Upper lobe of left lung (tissue), 6 donors: ENCODE results near the gene CALML6. TPM values are rescaled to one million over a fixed set of nuclear protein-coding genes. Genes with fewer than 3 reads are reported as not detected.
A peak's percentile ranks its signal among the peaks of the same experiment; 100 is the strongest.

Experiments used
- ATAC-seq, 2 donors: fragments of 200-7000 bp; cut with Tn5 transposase; one replicate each; pipeline ENCODE4 v1.9.1; 2022; ENCODE audit warnings: mild to moderate bottlenecking in 2 of 2, moderate library complexity in 2 of 2; ENCODE audit not compliant: low FRiP score in 2 of 2
- DNase-seq, 2 donors: peaks; one replicate each; pipeline ENCODE4 v3.0.0-alpha.2; 2019 to 2020
- H3K27ac ChIP-seq, 4 donors: fragments of 200-600 bp; sonication (generic); one replicate each; pipeline ENCODE4 v1.5.1; 2016 to 2019
- H3K27me3 ChIP-seq, 4 donors: fragments of 200-600 bp; sonication (generic); one replicate each; pipeline ENCODE4 v1.5.1; 2017 to 2019
- H3K36me3 ChIP-seq, 4 donors: fragments of 200-600 bp; sonication (generic); one replicate each; pipeline ENCODE4 v1.5.1; 2016 to 2019
- H3K4me1 ChIP-seq, 4 donors: fragments of 200-600 bp; sonication (generic); one replicate each; pipeline ENCODE4 v1.5.1; 2018 to 2019
- H3K4me3 ChIP-seq, 4 donors: fragments of 200-600 bp; sonication (generic); one replicate each; pipeline ENCODE4 v1.5.1; 2017 to 2019; ENCODE audit warnings: mild to moderate bottlenecking in 2 of 4, moderate library complexity in 1 of 4
- H3K9me3 ChIP-seq, 4 donors: fragments of 200-600 bp; sonication (generic); one replicate each; pipeline ENCODE4 v1.5.1; 2018 to 2019
- EP300 ChIP-seq, 4 donors: sonication (generic); formaldehyde crosslinking; IDR thresholded peaks; one replicate each; pipeline ENCODE4 v1.5.1; 2017; ENCODE audit warnings: antibody characterized with exemption in 4 of 4, control low read depth in 2 of 4
- POLR2A ChIP-seq, 4 donors: fragments of 450-650 bp; IDR thresholded peaks; one replicate each; pipeline ENCODE4 v1.5.1; 2016 to 2017; ENCODE audit warnings: antibody characterized with exemption in 4 of 4, mild to moderate bottlenecking in 2 of 4
- POLR2AphosphoS5 ChIP-seq, 2 donors: sonication (generic); formaldehyde crosslinking; IDR thresholded peaks; one replicate each; pipeline ENCODE4 v1.5.1; 2017; ENCODE audit warnings: antibody characterized with exemption in 2 of 2
- WGBS, 2 donors: methylation state at CpG; one replicate each; pipeline ENCODE4 v1.1.5; 2017 to 2018; 5-methylcytosine and 5-hydroxymethylcytosine counted together
- total RNA-seq, 6 donors: library from RNA; depleted of rRNA in 4 of 6; stranded (reverse); fragments of >200 nt in 4 of 6; gene quantifications; one replicate each; pipeline versions ENCODE4 v1.1.0 to v1.2.1, GENCODE V29; 2016 to 2021
- TF ChIP-seq, protein P1 (sequence below), 6 experiments: fragments of 450-650 bp in 4 of 6; fragments of 200-600 bp in 2 of 6; sonication (generic) in 2 of 6; IDR thresholded peaks; one replicate each; pipeline ENCODE4 v1.5.1; 2016 to 2019; ENCODE audit warnings: antibody characterized with exemption in 6 of 6
- donor health status: DM: no; HTN: no; CAD: no; lungs with moderate emphysema.
- donor health status: DM: no; HTN: yes; CAD: no; lungs with severe emphysema.

CALML6 gene
- total RNA-seq, 6 donors from 2014 or later: 0.37 to 0.57 (median 0.39) TPM; not detected in 3

GRCh38 chr1:1938276-1938573, 23.2 kb downstream of the CALML6 start:
- TF ChIP-seq EP300 (IDR thresholded peaks at IDR 0.05): no peak
- TF ChIP-seq POLR2AphosphoS5 (IDR thresholded peaks at IDR 0.05): no peak
- TF ChIP-seq, protein P1, sequence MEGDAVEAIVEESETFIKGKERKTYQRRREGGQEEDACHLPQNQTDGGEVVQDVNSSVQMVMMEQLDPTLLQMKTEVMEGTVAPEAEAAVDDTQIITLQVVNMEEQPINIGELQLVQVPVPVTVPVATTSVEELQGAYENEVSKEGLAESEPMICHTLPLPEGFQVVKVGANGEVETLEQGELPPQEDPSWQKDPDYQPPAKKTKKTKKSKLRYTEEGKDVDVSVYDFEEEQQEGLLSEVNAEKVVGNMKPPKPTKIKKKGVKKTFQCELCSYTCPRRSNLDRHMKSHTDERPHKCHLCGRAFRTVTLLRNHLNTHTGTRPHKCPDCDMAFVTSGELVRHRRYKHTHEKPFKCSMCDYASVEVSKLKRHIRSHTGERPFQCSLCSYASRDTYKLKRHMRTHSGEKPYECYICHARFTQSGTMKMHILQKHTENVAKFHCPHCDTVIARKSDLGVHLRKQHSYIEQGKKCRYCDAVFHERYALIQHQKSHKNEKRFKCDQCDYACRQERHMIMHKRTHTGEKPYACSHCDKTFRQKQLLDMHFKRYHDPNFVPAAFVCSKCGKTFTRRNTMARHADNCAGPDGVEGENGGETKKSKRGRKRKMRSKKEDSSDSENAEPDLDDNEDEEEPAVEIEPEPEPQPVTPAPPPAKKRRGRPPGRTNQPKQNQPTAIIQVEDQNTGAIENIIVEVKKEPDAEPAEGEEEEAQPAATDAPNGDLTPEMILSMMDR (IDR thresholded peaks at IDR 0.05): no peak
- TF ChIP-seq POLR2A (IDR thresholded peaks at IDR 0.05): no peak
- Histone ChIP-seq H3K4me3 (no peak overlapping the region), H3K27me3 (peaks cover 0 to 3% (median 0%) of the 10 kb centered on the region in 4 donors), H3K36me3 (no peaks in the 10 kb centered on the region), H3K4me1 (no peaks in the 10 kb centered on the region), H3K27ac (no peak overlapping the region), H3K9me3 (no peaks in the 10 kb centered on the region)
- ATAC-seq: peak in 1 of 2 donors; percentile 6
- 78 to 79% methylated on average over 6 of the region's 6 CpGs for WGBS, 2 donors
- no peak for DNase-seq

DNA sequence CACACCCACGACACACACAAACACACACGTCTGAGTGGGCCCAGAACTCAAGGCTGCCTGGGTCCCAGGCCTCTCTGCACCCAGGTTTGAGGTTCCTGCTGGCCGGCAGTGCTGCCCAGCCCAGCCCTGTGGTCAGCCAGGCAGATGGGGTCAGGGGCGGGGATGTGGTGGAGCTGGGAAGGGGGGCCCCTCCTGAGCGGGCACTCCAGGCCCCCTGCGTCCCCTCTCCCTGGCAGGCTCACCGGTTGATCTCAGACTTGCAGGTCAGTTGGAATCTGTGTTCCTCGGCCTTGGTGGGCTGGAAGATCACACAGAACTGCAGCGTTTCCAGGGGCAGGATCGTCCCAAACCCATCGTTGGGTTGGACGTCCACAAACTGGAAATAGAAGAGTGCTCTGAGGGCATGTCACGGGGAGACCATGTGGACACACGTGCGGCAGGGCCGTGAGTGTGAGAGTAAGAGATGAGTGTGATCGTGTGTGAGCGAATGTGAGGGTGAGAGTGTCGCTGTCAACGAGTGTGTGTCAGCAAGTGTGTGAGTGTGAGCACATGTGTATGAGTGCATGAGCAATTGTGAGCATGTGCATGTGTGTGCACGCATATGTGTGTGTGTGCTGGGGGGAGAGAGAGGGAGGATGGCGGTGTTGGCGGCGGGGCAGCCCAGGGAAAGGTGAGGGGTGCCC, 23.7 kb downstream of the CALML6 start:
- ATAC-seq (no peak), DNase-seq (peak in 1 of 2 donors; percentile 39)
- H3K9me3 ChIP-seq: no peaks in the 10 kb centered on the region
- 86% methylated on average over 21 to 24 of the region's 24 CpGs for WGBS, 2 donors
- H3K27ac ChIP-seq: no peak overlapping the region
- no peak overlapping the region for H3K4me3 ChIP-seq
- H3K4me1 ChIP-seq: peaks cover 0 to 2% (median under 1%) of the 10 kb centered on the region in 4 donors
- peaks cover 0 to 3% (median 0%) of the 10 kb centered on the region in 4 donors for H3K27me3 ChIP-seq
- TF ChIP-seq POLR2A (IDR thresholded peaks at IDR 0.05) (no peak), POLR2AphosphoS5 (IDR thresholded peaks at IDR 0.05) (no peak)
- TF ChIP-seq, protein P1 (IDR thresholded peaks at IDR 0.05): no peak
- H3K36me3 ChIP-seq: no peaks in the 10 kb centered on the region

GRCh38 chr1:1939296-1940122, 24.4 kb downstream of the CALML6 start:
- 87 to 88% methylated on average over 18 to 28 of the region's 28 CpGs for WGBS, 2 donors
- peaks cover 0 to 3% (median 0%) of the 10 kb centered on the region in 4 donors for H3K27me3 ChIP-seq
- no peaks in the 10 kb centered on the region for H3K9me3 ChIP-seq
- ATAC-seq: no peak
- H3K4me1 ChIP-seq: peaks cover 6 to 9% (median 7%) of the 10 kb centered on the region in 4 donors
- no peak overlapping the region for H3K27ac ChIP-seq
- no peak overlapping the region for H3K4me3 ChIP-seq
- peak in 1 of 2 donors; percentile 73 for DNase-seq
- TF ChIP-seq, protein P1 (IDR thresholded peaks at IDR 0.05): no peak
- no peak for TF ChIP-seq POLR2AphosphoS5 (IDR thresholded peaks at IDR 0.05)
- TF ChIP-seq POLR2A (IDR thresholded peaks at IDR 0.05): no peak
- TF ChIP-seq EP300 (IDR thresholded peaks at IDR 0.05): no peak
- H3K36me3 ChIP-seq: no peaks in the 10 kb centered on the region

DNA sequence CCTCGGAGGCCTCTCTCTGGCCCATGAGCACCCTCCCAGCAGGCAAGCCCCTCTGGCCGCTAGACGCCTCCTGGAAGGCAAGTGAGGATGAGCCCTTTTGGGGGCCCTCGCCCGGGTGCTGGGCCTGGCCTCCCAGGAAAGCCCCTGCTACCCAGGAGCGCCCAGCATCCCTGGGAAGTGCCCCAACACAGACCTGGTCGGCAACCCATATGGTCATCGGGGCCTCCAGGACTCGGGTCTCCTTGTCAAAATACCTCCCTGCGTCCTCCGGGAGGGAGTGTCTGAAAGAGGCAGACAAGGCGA, 25.0 kb downstream of the CALML6 start:
- peaks cover 0 to 3% (median 0%) of the 10 kb centered on the region in 4 donors for H3K27me3 ChIP-seq
- H3K9me3 ChIP-seq: no peaks in the 10 kb centered on the region
- no peak overlapping the region for H3K4me3 ChIP-seq
- TF ChIP-seq POLR2AphosphoS5 (IDR thresholded peaks at IDR 0.05): no peak
- TF ChIP-seq, protein P1 (IDR thresholded peaks at IDR 0.05): no peak
- no peak for TF ChIP-seq EP300 (IDR thresholded peaks at IDR 0.05)
- TF ChIP-seq POLR2A (IDR thresholded peaks at IDR 0.05): no peak
- no peak for ATAC-seq
- peaks cover 6 to 9% (median 7%) of the 10 kb centered on the region in 4 donors for H3K4me1 ChIP-seq
- DNase-seq: no peak
- H3K27ac ChIP-seq: no peak overlapping the region
- H3K36me3 ChIP-seq: no peaks in the 10 kb centered on the region
- 85 to 87% methylated on average over 5 to 10 of the region's 12 CpGs for WGBS, 2 donors
